PFSK-1 (cell line): Measurements from ENCODE around the gene BTBD10.

Experiments used
- POLR2AphosphoS5 ChIP-seq: IDR thresholded peaks from 2 replicates; pipeline ENCODE4 v1.6.1; 2012; ENCODE audit warnings: low read depth, mild to moderate bottlenecking, control low read depth, low read length, moderate library complexity
- SIN3A ChIP-seq: IDR thresholded peaks from 2 replicates; pipeline ENCODE4 v1.6.1; 2012; ENCODE audit warnings: mild to moderate bottlenecking, low read length, moderate library complexity, borderline replicate concordance; ENCODE audit not compliant: insufficient read depth

GRCh38 chr11:13343067-13343466, 120.0 kb downstream of the BTBD10 start:
- TF ChIP-seq SIN3A: no peak
- no peak for TF ChIP-seq POLR2AphosphoS5
